GM19463 (cell line): Measurements from ENCODE around the gene PNMA8C.
"Not testable (repeated sequence)": the region's sequence is repeated elsewhere in the genome, so short reads cannot be mapped to it uniquely, and the experiment has no call there.

Experiments
- ATAC-seq: cut with Tn5 transposase; IDR thresholded peaks from one replicate; pipeline ENCODE4 v1.9.1; 2021; ENCODE audit warnings: mild to moderate bottlenecking, moderate library complexity; ENCODE audit not compliant: unreplicated experiment

Gene PNMA8C

GRCh38 chr19:46411925-46412649, 16.6 kb downstream of the PNMA8C start:
- ATAC-seq = no peak

GRCh38 chr19:46411088-46411924, 17.4 kb downstream of the PNMA8C start:
- ATAC-seq = no peak

GRCh38 chr19:46410205-46411087, 18.3 kb downstream of the PNMA8C start:
- no peak for ATAC-seq

GRCh38 chr19:46409191-46409590, 19.5 kb downstream of the PNMA8C start:
- ATAC-seq = no peak

GRCh38 chr19:46408664-46409039, 20.1 kb downstream of the PNMA8C start:
- ATAC-seq = no peak

- no peak for ATAC-seq
Measured at GRCh38 chr19:46407856-46408663, 20.7 kb downstream of the PNMA8C start.

GRCh38 chr19:46406976-46407375, 21.8 kb downstream of the PNMA8C start:
- no peak for ATAC-seq

- ATAC-seq = no peak
Measured at GRCh38 chr19:46404753-46405468, 23.8 kb downstream of the PNMA8C start.

- no peak for ATAC-seq
Measured at GRCh38 chr19:46404055-46404752, 24.5 kb downstream of the PNMA8C start.

- ATAC-seq = no peak
Measured at GRCh38 chr19:46402725-46403124, 26.0 kb downstream of the PNMA8C start.

GRCh38 chr19:46397801-46398479, 30.8 kb downstream of the PNMA8C start:
- ATAC-seq = not testable (repeated sequence)

GRCh38 chr19:46394402-46394797, 34.3 kb downstream of the PNMA8C start:
- no peak for ATAC-seq

GRCh38 chr19:46393456-46394401, 35.0 kb downstream of the PNMA8C start:
- no peak for ATAC-seq

- ATAC-seq = no peak
Measured at GRCh38 chr19:46392837-46393236, 35.9 kb downstream of the PNMA8C start.

GRCh38 chr19:46392252-46392801, 36.4 kb downstream of the PNMA8C start:
- no peak for ATAC-seq

GRCh38 chr19:46391296-46392251, 37.2 kb downstream of the PNMA8C start:
- ATAC-seq = no peak
